ENCODE data around the gene MAGED1.

Gene MAGED1

GRCh38 chrX:51857159-51857733 lies 36.2 kb upstream of the MAGED1 start:
- no peak overlapping the region for H3K27ac ChIP-seq
- TF ChIP-seq ZFX (IDR thresholded peaks at IDR 0.05) (no peak), CTCF (conservative IDR thresholded peaks at IDR 0.05) (no peak)

GRCh38 chrX:51860679-51861078 lies 32.7 kb upstream of the MAGED1 start:
- TF ChIP-seq CTCF (conservative IDR thresholded peaks at IDR 0.05), result peak; percentile 48
- no peak for TF ChIP-seq ZFX (IDR thresholded peaks at IDR 0.05)
- no peak overlapping the region for H3K27ac ChIP-seq

- H3K27ac ChIP-seq, result no peak overlapping the region
- TF ChIP-seq ZFX (IDR thresholded peaks at IDR 0.05) (no peak), CTCF (conservative IDR thresholded peaks at IDR 0.05) (no peak)
Observed at GRCh38 chrX:51862920-51863319, 30.5 kb upstream of the MAGED1 start.

GRCh38 chrX:51866210-51866609 lies 27.2 kb upstream of the MAGED1 start:
- H3K27ac ChIP-seq, result no peak overlapping the region
- TF ChIP-seq CTCF (conservative IDR thresholded peaks at IDR 0.05), result no peak

GRCh38 chrX:51867626-51868025 lies 25.8 kb upstream of the MAGED1 start:
- H3K27ac ChIP-seq, result no peak overlapping the region
- TF ChIP-seq ZFX (IDR thresholded peaks at IDR 0.05) (no peak), CTCF (conservative IDR thresholded peaks at IDR 0.05) (no peak)

GRCh38 chrX:51870354-51870753 lies 23.1 kb upstream of the MAGED1 start:
- TF ChIP-seq ZFX (IDR thresholded peaks at IDR 0.05) (no peak), CTCF (conservative IDR thresholded peaks at IDR 0.05) (no peak)

GRCh38 chrX:51874123-51874522 lies 19.3 kb upstream of the MAGED1 start:
- no peak overlapping the region for H3K27ac ChIP-seq
- TF ChIP-seq ZFX (IDR thresholded peaks at IDR 0.05) (no peak), CTCF (conservative IDR thresholded peaks at IDR 0.05) (no peak)

More at GRCh38 chrX:51870354-51870753, 23.1 kb upstream of the MAGED1 start:
- H3K27ac ChIP-seq, result no peak overlapping the region
